ENCODE measurements around the gene WHRN.

The WHRN gene

DNA sequence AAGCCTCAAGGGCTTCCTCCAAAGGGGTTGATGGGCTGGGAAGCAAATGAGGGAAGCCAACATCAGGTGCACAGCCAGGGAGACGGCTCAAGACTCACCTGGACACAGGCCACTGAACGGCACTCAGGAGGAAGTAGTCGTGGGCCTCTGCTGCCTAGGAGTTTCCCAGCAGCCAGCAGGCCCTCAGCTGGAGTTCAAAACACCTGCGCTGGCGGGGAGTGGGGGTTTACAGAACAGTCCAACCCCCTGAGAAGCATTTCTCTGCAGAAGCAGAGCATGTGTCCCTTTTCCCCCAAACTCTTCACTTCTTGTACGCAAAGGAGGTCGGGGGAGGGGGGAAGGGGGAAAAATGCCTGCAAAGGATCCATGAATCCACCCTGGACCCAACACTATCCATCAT lies 2.3 kb downstream of the WHRN start:
- Histone ChIP-seq H3K4me3 (ENCODE audit: insufficient read depth, low read depth, low read length, poor library complexity, severe bottlenecking) (no peak overlapping the region), H3K9me3 (ENCODE audit: control insufficient read depth, low read length) (no peaks in the 10 kb centered on the region), H3K27ac (ENCODE audit: insufficient read depth, low read length, poor library complexity, severe bottlenecking) (no peak overlapping the region), H3K36me3 (ENCODE audit: control insufficient read depth, insufficient read depth, low read length) (no peaks in the 10 kb centered on the region), H3K4me1 (ENCODE audit: control insufficient read depth, insufficient read depth, low read length, poor library complexity, severe bottlenecking) (peaks cover 10% of the 10 kb centered on the region), H3K27me3 (replicated peaks; ENCODE audit: control insufficient read depth, insufficient read depth, low read length, poor library complexity, severe bottlenecking) (no peaks in the 10 kb centered on the region)
- DNase-seq = no peak

DNA sequence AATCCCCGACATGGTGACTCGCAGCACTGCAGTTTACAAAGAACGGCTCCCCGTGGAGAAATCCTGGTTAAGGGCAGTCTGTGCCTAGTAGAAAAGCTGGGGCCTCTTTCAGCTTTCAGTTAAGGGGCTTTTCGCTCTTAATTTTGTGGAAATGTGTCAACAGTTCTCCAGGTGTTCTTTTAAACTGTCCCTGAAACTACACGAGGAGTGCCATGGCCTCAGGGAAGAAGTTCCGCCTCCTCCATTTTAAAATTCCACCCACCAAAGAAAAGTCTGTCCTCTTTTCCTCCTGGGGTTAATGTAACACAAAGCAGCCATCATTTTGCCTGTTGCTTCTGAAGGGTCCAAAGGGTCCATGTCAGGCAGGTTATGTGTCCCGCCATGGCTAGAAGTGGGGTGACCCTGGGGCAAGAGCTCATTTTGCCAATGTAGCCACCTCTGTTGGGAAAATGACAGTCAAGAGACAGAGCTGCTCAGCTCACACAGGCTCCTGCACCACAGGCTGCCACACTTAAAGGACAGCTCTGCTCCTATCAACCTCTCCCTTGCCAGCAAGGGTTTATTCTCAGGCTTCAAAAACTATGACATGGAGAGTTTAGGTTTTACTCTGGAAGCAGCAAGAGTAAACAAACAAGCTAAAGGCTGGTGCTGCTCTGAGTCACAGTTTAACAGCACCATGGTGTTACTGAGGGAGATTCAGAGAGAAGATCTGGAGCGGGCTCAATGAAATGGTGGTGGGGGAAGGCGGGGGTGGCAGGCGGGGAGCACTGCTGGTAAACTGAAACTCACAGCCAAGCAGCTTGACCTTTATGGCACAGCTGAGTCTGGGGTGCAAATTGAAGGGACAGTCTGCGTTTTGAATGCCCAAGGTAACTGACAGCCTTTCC lies 3.2 kb downstream of the WHRN start:
- H3K27ac ChIP-seq (ENCODE audit: insufficient read depth, low read length, poor library complexity, severe bottlenecking) = no peak overlapping the region
- no peak overlapping the region for H3K4me3 ChIP-seq (ENCODE audit: insufficient read depth, low read depth, low read length, poor library complexity, severe bottlenecking)
- no peaks in the 10 kb centered on the region for H3K27me3 ChIP-seq (replicated peaks; ENCODE audit: control insufficient read depth, insufficient read depth, low read length, poor library complexity, severe bottlenecking)
- DNase-seq = no peak
- H3K36me3 ChIP-seq (ENCODE audit: control insufficient read depth, insufficient read depth, low read length) = no peaks in the 10 kb centered on the region
- H3K4me1 ChIP-seq (ENCODE audit: control insufficient read depth, insufficient read depth, low read length, poor library complexity, severe bottlenecking) = peaks cover 10% of the 10 kb centered on the region
- no peaks in the 10 kb centered on the region for H3K9me3 ChIP-seq (ENCODE audit: control insufficient read depth, low read length)

DNA sequence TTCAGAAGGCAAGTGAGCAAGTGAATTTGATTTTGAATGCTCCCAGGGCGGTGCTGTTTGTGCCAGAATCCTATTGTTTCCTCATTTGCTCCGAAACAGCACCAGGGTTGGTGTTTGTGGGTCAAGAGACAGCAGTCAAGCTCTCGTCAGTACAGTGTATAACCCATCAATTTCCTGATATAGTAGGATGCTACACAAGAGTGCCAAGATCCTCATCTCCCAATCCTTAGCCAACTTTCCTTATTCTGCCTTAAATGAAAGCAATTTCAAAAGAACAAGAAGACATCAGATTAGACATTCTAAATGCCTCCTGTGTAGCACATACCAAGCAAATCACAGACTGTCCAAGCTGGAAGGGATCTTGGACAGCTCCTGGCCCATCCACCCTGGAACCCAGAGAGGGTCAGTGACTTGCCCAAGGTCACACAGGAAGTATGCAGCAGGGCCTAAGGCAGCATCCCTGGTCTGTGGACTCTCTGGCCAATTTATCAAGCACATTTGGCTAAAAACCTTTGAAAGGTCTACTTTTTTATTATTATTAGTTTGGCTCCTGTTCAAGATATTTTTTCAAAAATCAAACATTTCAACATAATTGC lies 4.5 kb downstream of the WHRN start:
- peaks cover 8% of the 10 kb centered on the region for H3K4me1 ChIP-seq (ENCODE audit: control insufficient read depth, insufficient read depth, low read length, poor library complexity, severe bottlenecking)
- H3K27me3 ChIP-seq (replicated peaks; ENCODE audit: control insufficient read depth, insufficient read depth, low read length, poor library complexity, severe bottlenecking) = no peaks in the 10 kb centered on the region

GRCh38 chr9:114499941-114500696 lies 5.2 kb downstream of the WHRN start:
- no peak for DNase-seq
- H3K4me1 ChIP-seq (ENCODE audit: control insufficient read depth, insufficient read depth, low read length, poor library complexity, severe bottlenecking) = peaks cover 6% of the 10 kb centered on the region
- H3K27ac ChIP-seq (ENCODE audit: insufficient read depth, low read length, poor library complexity, severe bottlenecking) = no peak overlapping the region
- H3K27me3 ChIP-seq (replicated peaks; ENCODE audit: control insufficient read depth, insufficient read depth, low read length, poor library complexity, severe bottlenecking) = no peaks in the 10 kb centered on the region
- no peak overlapping the region for H3K4me3 ChIP-seq (ENCODE audit: insufficient read depth, low read depth, low read length, poor library complexity, severe bottlenecking)
- no peaks in the 10 kb centered on the region for H3K9me3 ChIP-seq (ENCODE audit: control insufficient read depth, low read length)
- H3K36me3 ChIP-seq (ENCODE audit: control insufficient read depth, insufficient read depth, low read length) = no peaks in the 10 kb centered on the region

More for the DNA sequence above, 4.5 kb downstream of the WHRN start:
- Histone ChIP-seq H3K27ac (ENCODE audit: insufficient read depth, low read length, poor library complexity, severe bottlenecking) (no peak overlapping the region), H3K4me3 (ENCODE audit: insufficient read depth, low read depth, low read length, poor library complexity, severe bottlenecking) (no peak overlapping the region), H3K9me3 (ENCODE audit: control insufficient read depth, low read length) (no peaks in the 10 kb centered on the region), H3K36me3 (ENCODE audit: control insufficient read depth, insufficient read depth, low read length) (no peaks in the 10 kb centered on the region)
- DNase-seq = no peak

GRCh38 chr9:114499528-114499927 lies 5.7 kb downstream of the WHRN start:
- no peaks in the 10 kb centered on the region for H3K27me3 ChIP-seq (replicated peaks; ENCODE audit: control insufficient read depth, insufficient read depth, low read length, poor library complexity, severe bottlenecking)
- H3K27ac ChIP-seq (ENCODE audit: insufficient read depth, low read length, poor library complexity, severe bottlenecking) = no peak overlapping the region
- no peak for DNase-seq
- no peaks in the 10 kb centered on the region for H3K9me3 ChIP-seq (ENCODE audit: control insufficient read depth, low read length)
- H3K4me1 ChIP-seq (ENCODE audit: control insufficient read depth, insufficient read depth, low read length, poor library complexity, severe bottlenecking) = peaks cover 6% of the 10 kb centered on the region
- no peaks in the 10 kb centered on the region for H3K36me3 ChIP-seq (ENCODE audit: control insufficient read depth, insufficient read depth, low read length)
- no peak overlapping the region for H3K4me3 ChIP-seq (ENCODE audit: insufficient read depth, low read depth, low read length, poor library complexity, severe bottlenecking)

DNA sequence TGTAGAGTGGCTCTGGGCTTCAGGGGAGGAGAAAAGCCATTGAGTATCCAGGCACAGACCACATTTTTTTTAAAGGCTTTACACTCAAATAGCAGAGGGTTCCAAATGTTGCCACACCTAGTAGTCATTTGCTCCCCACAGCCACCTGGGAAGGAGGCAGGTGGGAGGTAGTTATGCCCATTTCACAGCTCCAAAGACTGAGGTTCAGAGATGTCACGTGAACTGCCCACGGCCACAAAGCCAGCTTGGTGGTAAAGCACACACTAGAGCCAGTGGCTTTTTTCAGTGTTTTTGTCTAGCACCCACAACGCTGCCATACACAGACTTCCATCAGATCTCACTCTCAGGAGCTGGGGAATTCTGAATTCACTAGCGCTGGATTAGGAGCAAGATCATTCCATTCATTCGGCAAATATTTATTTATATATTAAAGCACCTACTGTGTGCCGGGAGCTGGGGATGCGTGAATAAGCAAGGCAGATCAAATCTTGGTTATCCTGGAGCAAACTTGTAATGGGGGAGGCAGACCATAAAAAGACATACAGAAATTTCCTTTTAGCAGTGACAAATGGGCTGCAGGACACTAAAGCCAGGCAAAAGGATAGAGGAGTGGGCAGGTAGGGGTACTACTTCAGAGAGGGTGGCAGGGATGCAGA lies 7.4 kb downstream of the WHRN start:
- DNase-seq = no peak
- Histone ChIP-seq H3K9me3 (ENCODE audit: control insufficient read depth, low read length) (no peaks in the 10 kb centered on the region), H3K4me1 (ENCODE audit: control insufficient read depth, insufficient read depth, low read length, poor library complexity, severe bottlenecking) (no peaks in the 10 kb centered on the region), H3K27ac (ENCODE audit: insufficient read depth, low read length, poor library complexity, severe bottlenecking) (no peak overlapping the region), H3K27me3 (replicated peaks; ENCODE audit: control insufficient read depth, insufficient read depth, low read length, poor library complexity, severe bottlenecking) (no peaks in the 10 kb centered on the region), H3K4me3 (ENCODE audit: insufficient read depth, low read depth, low read length, poor library complexity, severe bottlenecking) (no peak overlapping the region), H3K36me3 (ENCODE audit: control insufficient read depth, insufficient read depth, low read length) (no peaks in the 10 kb centered on the region)

DNA sequence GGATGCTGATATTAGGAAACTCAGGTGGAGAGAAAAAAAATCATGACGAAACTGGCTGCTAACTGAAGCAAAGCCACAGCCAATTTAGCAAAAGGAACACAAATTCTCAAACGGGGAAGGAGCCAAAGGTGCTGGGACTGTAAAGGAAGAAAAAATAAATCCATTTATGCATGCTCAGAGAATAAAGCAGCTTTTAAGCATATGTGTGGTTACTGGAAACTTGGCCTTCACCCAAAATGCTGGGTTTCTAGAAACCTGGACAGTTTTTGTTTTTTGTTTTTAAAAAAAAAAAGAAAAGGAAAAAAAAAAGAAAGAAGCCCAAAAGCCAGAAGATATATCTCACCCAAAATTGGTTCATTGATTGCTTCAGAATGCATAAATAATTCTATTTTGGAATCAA lies 8.0 kb downstream of the WHRN start:
- Histone ChIP-seq H3K36me3 (ENCODE audit: control insufficient read depth, insufficient read depth, low read length) (no peaks in the 10 kb centered on the region), H3K9me3 (ENCODE audit: control insufficient read depth, low read length) (no peaks in the 10 kb centered on the region), H3K27ac (ENCODE audit: insufficient read depth, low read length, poor library complexity, severe bottlenecking) (no peak overlapping the region), H3K4me3 (ENCODE audit: insufficient read depth, low read depth, low read length, poor library complexity, severe bottlenecking) (no peak overlapping the region), H3K4me1 (ENCODE audit: control insufficient read depth, insufficient read depth, low read length, poor library complexity, severe bottlenecking) (no peaks in the 10 kb centered on the region), H3K27me3 (replicated peaks; ENCODE audit: control insufficient read depth, insufficient read depth, low read length, poor library complexity, severe bottlenecking) (no peaks in the 10 kb centered on the region)
- DNase-seq = no peak

DNA sequence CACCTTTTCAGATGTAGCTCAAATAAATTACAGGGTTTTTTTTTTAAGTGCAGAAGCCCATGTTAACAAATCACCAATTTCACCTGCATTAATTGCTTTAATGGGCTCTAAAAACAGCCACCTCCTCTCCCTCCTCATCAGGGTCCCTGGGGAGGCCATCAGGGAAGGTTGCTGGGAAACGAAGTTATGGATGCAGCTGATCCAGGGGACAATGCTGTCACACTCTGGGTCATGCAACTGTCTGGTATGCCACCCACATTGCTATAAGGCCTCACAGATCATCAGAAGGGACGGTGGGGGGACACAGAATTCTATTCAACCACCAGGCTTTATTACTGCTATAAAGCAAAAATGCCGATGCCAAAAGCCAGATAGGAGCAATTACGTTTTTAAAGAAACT lies 9.3 kb downstream of the WHRN start:
- no peak for DNase-seq
- no peaks in the 10 kb centered on the region for H3K9me3 ChIP-seq (ENCODE audit: control insufficient read depth, low read length)
- no peak overlapping the region for H3K4me3 ChIP-seq (ENCODE audit: insufficient read depth, low read depth, low read length, poor library complexity, severe bottlenecking)
- no peaks in the 10 kb centered on the region for H3K27me3 ChIP-seq (replicated peaks; ENCODE audit: control insufficient read depth, insufficient read depth, low read length, poor library complexity, severe bottlenecking)
- no peaks in the 10 kb centered on the region for H3K4me1 ChIP-seq (ENCODE audit: control insufficient read depth, insufficient read depth, low read length, poor library complexity, severe bottlenecking)
- no peak overlapping the region for H3K27ac ChIP-seq (ENCODE audit: insufficient read depth, low read length, poor library complexity, severe bottlenecking)
- no peaks in the 10 kb centered on the region for H3K36me3 ChIP-seq (ENCODE audit: control insufficient read depth, insufficient read depth, low read length)

DNA sequence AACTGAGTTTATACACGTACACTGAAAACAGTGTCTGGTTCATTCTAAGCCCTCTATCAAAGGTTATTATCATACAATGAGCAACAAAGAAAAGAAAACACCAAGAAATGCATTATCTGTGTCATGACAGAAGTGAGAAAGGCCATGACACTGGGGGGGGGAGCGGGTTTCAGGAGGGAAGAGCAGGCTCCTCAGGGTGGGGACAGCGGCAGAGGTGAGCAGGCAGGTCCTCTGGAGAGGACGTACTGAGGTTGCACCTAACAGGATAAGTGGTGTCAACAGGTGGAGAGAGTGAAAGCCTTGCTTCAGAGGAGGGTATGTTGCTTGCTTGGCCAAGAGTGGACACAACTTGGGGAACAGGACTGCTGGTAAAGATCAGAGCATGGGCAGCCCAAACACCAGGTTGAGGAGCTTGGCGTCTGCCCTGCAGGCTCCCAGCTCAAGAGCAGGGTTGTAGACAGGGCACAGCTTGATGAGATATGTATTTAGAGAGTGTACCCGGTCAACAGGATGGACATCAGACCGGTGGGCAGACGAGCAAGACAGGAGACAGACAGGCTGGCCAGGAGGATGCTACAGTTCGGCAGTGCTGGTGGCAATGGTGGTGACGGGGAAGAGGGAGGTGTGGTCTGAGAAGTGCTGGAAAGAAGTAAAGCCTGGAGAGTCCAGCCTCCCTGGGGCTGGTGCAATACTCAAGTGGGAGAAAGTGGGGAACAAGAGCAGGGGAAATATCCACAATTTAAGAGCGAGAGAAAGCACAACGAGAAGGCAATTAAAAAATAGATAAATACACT lies 10.3 kb downstream of the WHRN start:
- no peak overlapping the region for H3K27ac ChIP-seq (ENCODE audit: insufficient read depth, low read length, poor library complexity, severe bottlenecking)
- H3K36me3 ChIP-seq (ENCODE audit: control insufficient read depth, insufficient read depth, low read length) = no peaks in the 10 kb centered on the region
- no peaks in the 10 kb centered on the region for H3K4me1 ChIP-seq (ENCODE audit: control insufficient read depth, insufficient read depth, low read length, poor library complexity, severe bottlenecking)
- no peaks in the 10 kb centered on the region for H3K27me3 ChIP-seq (replicated peaks; ENCODE audit: control insufficient read depth, insufficient read depth, low read length, poor library complexity, severe bottlenecking)
- H3K4me3 ChIP-seq (ENCODE audit: insufficient read depth, low read depth, low read length, poor library complexity, severe bottlenecking) = no peak overlapping the region
- no peak for DNase-seq
- H3K9me3 ChIP-seq (ENCODE audit: control insufficient read depth, low read length) = no peaks in the 10 kb centered on the region

Measured in effector memory CD4-positive, alpha-beta T cell (primary cell).